Measurements from ENCODE around the gene RNF151.

RNF151 gene

GRCh38 chr16:1971796-1972489, 5.3 kb downstream of the RNF151 start, which contains the start of gene TBL3:
TSS of gene TBL3 (plus strand) at chr16:1972053. CDS start at chr16:1972165, 112 bp downstream.
- Histone ChIP-seq H3K27me3 (ENCODE audit: control insufficient read depth, low read length) (no peaks in the 10 kb centered on the region), H3K79me2 (ENCODE audit: control insufficient read depth, low read length) (peaks cover 43% of the 10 kb centered on the region), H3K4me1 (ENCODE audit: control insufficient read depth, low read length) (peaks cover 26% of the 10 kb centered on the region), H3K4me2 (ENCODE audit: low read length) (peak within 1 kb of the TSS; percentile 97), H3K36me3 (ENCODE audit: control insufficient read depth, low read length) (peaks cover 47% of the 10 kb centered on the region), H4K20me1 (ENCODE audit: control insufficient read depth, insufficient read depth, low read depth, low read length) (no peaks in the 10 kb centered on the region), H3F3A (ENCODE audit: control insufficient read depth, insufficient read depth) (peaks cover 5% of the 10 kb centered on the region), H3K4me3 (ENCODE audit: low read length) (peak within 1 kb of the TSS; percentile 98), H3K27ac (ENCODE audit: low read depth, low read length) (peak within 1 kb of the TSS; percentile 78), H3K9me2 (replicated peaks; ENCODE audit: control insufficient read depth, low read length) (no peaks in the 10 kb centered on the region), H3K9me3 (ENCODE audit: control insufficient read depth, insufficient read depth, low read length) (no peaks in the 10 kb centered on the region)
- TF ChIP-seq, protein P1, sequence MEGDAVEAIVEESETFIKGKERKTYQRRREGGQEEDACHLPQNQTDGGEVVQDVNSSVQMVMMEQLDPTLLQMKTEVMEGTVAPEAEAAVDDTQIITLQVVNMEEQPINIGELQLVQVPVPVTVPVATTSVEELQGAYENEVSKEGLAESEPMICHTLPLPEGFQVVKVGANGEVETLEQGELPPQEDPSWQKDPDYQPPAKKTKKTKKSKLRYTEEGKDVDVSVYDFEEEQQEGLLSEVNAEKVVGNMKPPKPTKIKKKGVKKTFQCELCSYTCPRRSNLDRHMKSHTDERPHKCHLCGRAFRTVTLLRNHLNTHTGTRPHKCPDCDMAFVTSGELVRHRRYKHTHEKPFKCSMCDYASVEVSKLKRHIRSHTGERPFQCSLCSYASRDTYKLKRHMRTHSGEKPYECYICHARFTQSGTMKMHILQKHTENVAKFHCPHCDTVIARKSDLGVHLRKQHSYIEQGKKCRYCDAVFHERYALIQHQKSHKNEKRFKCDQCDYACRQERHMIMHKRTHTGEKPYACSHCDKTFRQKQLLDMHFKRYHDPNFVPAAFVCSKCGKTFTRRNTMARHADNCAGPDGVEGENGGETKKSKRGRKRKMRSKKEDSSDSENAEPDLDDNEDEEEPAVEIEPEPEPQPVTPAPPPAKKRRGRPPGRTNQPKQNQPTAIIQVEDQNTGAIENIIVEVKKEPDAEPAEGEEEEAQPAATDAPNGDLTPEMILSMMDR (IDR thresholded peaks at IDR 0.05; ENCODE audit: low read depth, low read length, poor library complexity, severe bottlenecking): no peak
- TF ChIP-seq EZH2phosphoT487 (IDR thresholded peaks at IDR 0.05; ENCODE audit: borderline replicate concordance, low read length): no peak

- Histone ChIP-seq H3K79me2 (ENCODE audit: control insufficient read depth, low read length) (peaks cover 39% of the 10 kb centered on the region), H4K20me1 (ENCODE audit: control insufficient read depth, insufficient read depth, low read depth, low read length) (no peaks in the 10 kb centered on the region), H3K4me1 (ENCODE audit: control insufficient read depth, low read length) (peaks cover 26% of the 10 kb centered on the region), H3K9me2 (replicated peaks; ENCODE audit: control insufficient read depth, low read length) (no peaks in the 10 kb centered on the region), H3K4me3 (ENCODE audit: low read length) (peak overlapping the region; percentile 98), H3K4me2 (ENCODE audit: low read length) (peak overlapping the region; percentile 97), H3K27me3 (ENCODE audit: control insufficient read depth, low read length) (no peaks in the 10 kb centered on the region), H3F3A (ENCODE audit: control insufficient read depth, insufficient read depth) (peaks cover 5% of the 10 kb centered on the region), H3K36me3 (ENCODE audit: control insufficient read depth, low read length) (peaks cover 49% of the 10 kb centered on the region), H3K27ac (ENCODE audit: low read depth, low read length) (no peak overlapping the region), H3K9me3 (ENCODE audit: control insufficient read depth, insufficient read depth, low read length) (no peaks in the 10 kb centered on the region)
- TF ChIP-seq EZH2phosphoT487 (IDR thresholded peaks at IDR 0.05; ENCODE audit: borderline replicate concordance, low read length): no peak
- TF ChIP-seq, protein P1 (IDR thresholded peaks at IDR 0.05; ENCODE audit: low read depth, low read length, poor library complexity, severe bottlenecking): no peak
Observed at GRCh38 chr16:1972490-1972877, 5.8 kb downstream of the RNF151 start.

DNA sequence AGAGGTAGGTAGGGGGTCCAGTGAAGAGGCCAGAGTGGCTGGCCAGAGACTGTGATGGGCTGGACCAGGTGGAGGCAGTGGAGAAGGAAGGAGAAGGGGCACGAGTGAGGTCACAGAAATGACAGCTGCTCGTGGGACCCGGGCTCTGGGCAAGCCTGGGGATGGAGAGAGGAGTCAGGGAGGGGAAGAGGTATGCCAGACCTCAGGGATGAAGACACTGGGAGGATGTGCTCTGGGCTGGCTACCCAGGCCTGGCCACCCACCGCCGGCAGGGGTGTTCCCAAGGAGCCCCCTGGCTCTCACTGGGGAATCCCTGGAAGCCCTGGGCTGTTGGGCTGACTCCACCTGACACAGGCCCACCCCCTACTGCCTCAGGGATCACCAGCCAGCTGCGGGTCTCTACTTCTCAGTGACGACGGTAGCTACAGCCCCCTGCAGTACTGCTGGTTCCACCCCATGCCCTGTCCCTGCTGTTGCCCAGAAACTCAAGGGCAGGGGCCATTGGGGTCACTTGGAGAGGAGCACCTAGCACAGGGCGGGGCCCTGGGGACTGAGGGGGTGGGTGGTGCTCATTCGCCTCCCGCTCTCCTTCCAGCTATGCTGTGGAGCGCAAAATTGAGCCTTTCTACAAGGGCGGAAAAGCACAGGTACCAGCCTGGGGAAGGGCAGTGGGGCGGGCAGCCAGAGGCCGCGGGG, 7.0 kb downstream of the RNF151 start:
- Histone ChIP-seq H3K9me3 (ENCODE audit: control insufficient read depth, insufficient read depth, low read length) (no peaks in the 10 kb centered on the region), H3K4me3 (ENCODE audit: low read length) (no peak overlapping the region; the same call in 1 of the 2 replicates), H3K4me2 (ENCODE audit: low read length) (peak overlapping the region; percentile 97; the same call in 1 of the 2 replicates), H3K9me2 (replicated peaks; ENCODE audit: control insufficient read depth, low read length) (no peaks in the 10 kb centered on the region), H3K79me2 (ENCODE audit: control insufficient read depth, low read length) (peaks cover 39% of the 10 kb centered on the region), H3K4me1 (ENCODE audit: control insufficient read depth, low read length) (peaks cover 26% of the 10 kb centered on the region), H3K27ac (ENCODE audit: low read depth, low read length) (no peak overlapping the region), H3K36me3 (ENCODE audit: control insufficient read depth, low read length) (peaks cover 59% of the 10 kb centered on the region), H3F3A (ENCODE audit: control insufficient read depth, insufficient read depth) (peaks cover 5% of the 10 kb centered on the region), H3K27me3 (ENCODE audit: control insufficient read depth, low read length) (no peaks in the 10 kb centered on the region), H4K20me1 (ENCODE audit: control insufficient read depth, insufficient read depth, low read depth, low read length) (no peaks in the 10 kb centered on the region)
- no peak for TF ChIP-seq EZH2phosphoT487 (IDR thresholded peaks at IDR 0.05; ENCODE audit: borderline replicate concordance, low read length)
- TF ChIP-seq, protein P1 (IDR thresholded peaks at IDR 0.05; ENCODE audit: low read depth, low read length, poor library complexity, severe bottlenecking): no peak

All from DOHH2 (cell line).